ENCODE data around the gene MYH10. TPM values are rescaled to one million over a fixed set of nuclear protein-coding genes. Genes with fewer than 3 reads are reported as not detected.

Gene MYH10
- total and polyA plus RNA-seq, 9 of the 15 experiments (the other 6 are each of a cell fraction or from before 2014, with no cell fraction given), result 16.3 to 95.3 (median 39.7) TPM

GRCh38 chr17:8458128-8458527, 172.4 kb downstream of the MYH10 start:
- intact Hi-C loops (cut with micrococcal nuclease) (no loop called here), in situ Hi-C loops (cut with MboI) (no loop called here)
- DNase-seq (ENCODE audit: extremely low read depth in 1 of 4, low spot score in 3 of 4) (no peak), ATAC-seq (no peak), FAIRE-seq (no peak)
- H3K36me3 ChIP-seq (ENCODE audit: control insufficient read depth, insufficient read depth, low read length), result peaks cover 81% of the 10 kb centered on the region
- H3K9me3 ChIP-seq (replicated peaks; ENCODE audit: control insufficient read depth, insufficient read depth, low read depth, low read length), result no peaks in the 10 kb centered on the region
- no peaks in the 10 kb centered on the region for H3K4me1 ChIP-seq (replicated peaks in 1 of 2; ENCODE audit: control insufficient read depth in 2 of 2, insufficient read depth in 2 of 2, low read length in 2 of 2)
- no peak overlapping the region for H3K4me3 ChIP-seq
- TF ChIP-seq CEBPZ (IDR thresholded peaks at IDR 0.05; ENCODE audit: borderline replicate concordance, low read depth, low read length) (no peak), ZFX (CRISPR knock-in tag; IDR thresholded peaks at IDR 0.05) (no peak), ARID3A (IDR thresholded peaks at IDR 0.05; ENCODE audit: borderline replicate concordance, low read depth, low read length) (no peak), ZNF197 (CRISPR knock-in tag; IDR thresholded peaks at IDR 0.05; ENCODE audit: low read depth) (no peak), PHB2 (IDR thresholded peaks at IDR 0.05; ENCODE audit: low read depth) (no peak)
- no peak overlapping the region for H2AFZ ChIP-seq (ENCODE audit: low read depth, low read length)
- no peaks in the 10 kb centered on the region; the same call in none of the 2 replicates for H4K20me1 ChIP-seq (replicated peaks; ENCODE audit: control insufficient read depth, insufficient read depth, low read length)
- no peaks in the 10 kb centered on the region for H3K79me2 ChIP-seq (ENCODE audit: control insufficient read depth, insufficient read depth, low read length)
- no peak overlapping the region for H3K27ac ChIP-seq (ENCODE audit: extremely low read depth, low read depth, low read length)
- no TSS peak for BruUV-seq (replicated peaks)
- ChIA-PET CTCF (ENCODE audit: low intra/inter-chr PET ratio) (no interaction called here), POLR2A (interaction anchor here (0.9 to 1.4 kb wide), 3 partner anchors 13 to 38 kb away, joined by 3 to 4 read pairs (median 3); no protein-coding TSS in a partner anchor)
- no peaks in the 10 kb centered on the region for H3K9me1 ChIP-seq (ENCODE audit: control insufficient read depth, insufficient read depth, low read length)
- H3K27me3 ChIP-seq (ENCODE audit: control insufficient read depth in 2 of 2, insufficient read depth in 2 of 2, low read length in 2 of 2), result no peaks in the 10 kb centered on the region
- WGBS (ENCODE audit: insufficient coverage, low coverage, missing lambda C conversion rate), result 90% methylated on average over 4 of the region's 6 CpGs
- H3K9ac ChIP-seq (ENCODE audit: insufficient read depth in 1 of 2, low read depth in 2 of 2, low read length in 2 of 2), result no peak overlapping the region
- H3K4me2 ChIP-seq (ENCODE audit: insufficient read depth, low read length), result no peak overlapping the region

Data from K562 (cell line).